Measurements from ENCODE around the gene OAS3. TPM values are rescaled to one million over a fixed set of nuclear protein-coding genes. Genes with fewer than 3 reads are reported as not detected.
A peak's percentile ranks its signal among the peaks of the same experiment; 100 is the strongest.
"Not testable (repeated sequence)": the region's sequence is repeated elsewhere in the genome, so short reads cannot be mapped to it uniquely, and the experiment has no call there.

The OAS3 gene
- total RNA-seq, 2 experiments from 2014 or later, result 37.4 to 39.8 TPM

- Mint-ChIP-seq H3K27ac (peak within 1 kb of the TSS; percentile 99), H3K36me3 (peaks cover 50% of the 10 kb centered on the region), H3K4me3 (peak within 1 kb of the TSS; percentile 83), H3K9me3 (peaks cover 16% of the 10 kb centered on the region), H3K4me1 (peaks cover 34% of the 10 kb centered on the region), H3K27me3 (no peaks in the 10 kb centered on the region)
- peak; percentile 86 for DNase-seq
Observed at GRCh38 chr12:112978163-112979040, 40.1 kb downstream of the OAS3 start, which contains the start of gene OAS2. Gene OAS2 (plus strand): TSS chr12:112978519. CDS start chr12:112978609, 90 bp downstream.

GRCh38 chr12:112979041-112979680 lies 40.9 kb downstream of the OAS3 start:
- Mint-ChIP-seq H3K4me1 (peaks cover 39% of the 10 kb centered on the region), H3K36me3 (peaks cover 58% of the 10 kb centered on the region), H3K9me3 (peaks cover 23% of the 10 kb centered on the region), H3K4me3 (peak overlapping the region; percentile 83), H3K27ac (peak overlapping the region; percentile 99), H3K27me3 (no peaks in the 10 kb centered on the region)
- DNase-seq, result peak; percentile 48

GRCh38 chr12:112980491-112981158 lies 42.4 kb downstream of the OAS3 start:
- Mint-ChIP-seq H3K9me3 (peaks cover 36% of the 10 kb centered on the region), H3K27ac (peak overlapping the region; percentile 99), H3K27me3 (no peaks in the 10 kb centered on the region), H3K4me3 (peak overlapping the region; percentile 83), H3K36me3 (peaks cover 72% of the 10 kb centered on the region), H3K4me1 (peaks cover 50% of the 10 kb centered on the region)
- no peak for DNase-seq

GRCh38 chr12:112985642-112986290 lies 47.5 kb downstream of the OAS3 start:
- H3K27me3 Mint-ChIP-seq, result no peaks in the 10 kb centered on the region
- no peak overlapping the region for H3K27ac Mint-ChIP-seq
- H3K9me3 Mint-ChIP-seq, result peaks cover 48% of the 10 kb centered on the region
- H3K36me3 Mint-ChIP-seq, result peaks cover 91% of the 10 kb centered on the region
- no peak overlapping the region for H3K4me3 Mint-ChIP-seq
- H3K4me1 Mint-ChIP-seq, result peaks cover 65% of the 10 kb centered on the region
- no peak for DNase-seq

- peaks cover 46% of the 10 kb centered on the region for H3K9me3 Mint-ChIP-seq
- DNase-seq, result no peak
- peaks cover 60% of the 10 kb centered on the region for H3K4me1 Mint-ChIP-seq
- H3K27me3 Mint-ChIP-seq, result no peaks in the 10 kb centered on the region
- H3K4me3 Mint-ChIP-seq, result no peak overlapping the region
- peaks cover 91% of the 10 kb centered on the region for H3K36me3 Mint-ChIP-seq
- no peak overlapping the region for H3K27ac Mint-ChIP-seq
Observed at GRCh38 chr12:112986291-112986800, 48.1 kb downstream of the OAS3 start.

DNA sequence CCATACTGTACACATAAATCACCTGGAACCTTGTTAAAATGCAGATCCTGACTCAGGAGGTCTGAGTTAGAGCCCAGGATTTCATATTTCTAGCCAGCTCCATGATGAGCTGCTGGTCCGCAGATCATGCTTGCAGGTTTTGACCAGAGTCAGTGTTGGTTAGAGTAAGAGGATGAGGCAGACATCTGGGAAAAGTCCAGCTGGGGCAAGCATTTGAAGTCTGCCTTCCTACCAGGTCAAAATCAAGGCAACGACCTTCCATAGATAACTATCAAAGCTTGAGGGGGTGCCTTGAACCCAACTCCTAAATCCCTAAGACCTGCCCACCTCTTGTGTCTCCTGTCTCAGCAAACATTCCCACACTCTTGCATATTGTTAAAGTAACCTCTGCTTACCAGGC lies 49.3 kb downstream of the OAS3 start:
- Mint-ChIP-seq H3K36me3 (peaks cover 91% of the 10 kb centered on the region), H3K4me1 (peaks cover 49% of the 10 kb centered on the region), H3K27ac (peak overlapping the region; percentile 83), H3K9me3 (peaks cover 34% of the 10 kb centered on the region), H3K4me3 (no peak overlapping the region), H3K27me3 (no peaks in the 10 kb centered on the region)
- DNase-seq, result no peak

DNA sequence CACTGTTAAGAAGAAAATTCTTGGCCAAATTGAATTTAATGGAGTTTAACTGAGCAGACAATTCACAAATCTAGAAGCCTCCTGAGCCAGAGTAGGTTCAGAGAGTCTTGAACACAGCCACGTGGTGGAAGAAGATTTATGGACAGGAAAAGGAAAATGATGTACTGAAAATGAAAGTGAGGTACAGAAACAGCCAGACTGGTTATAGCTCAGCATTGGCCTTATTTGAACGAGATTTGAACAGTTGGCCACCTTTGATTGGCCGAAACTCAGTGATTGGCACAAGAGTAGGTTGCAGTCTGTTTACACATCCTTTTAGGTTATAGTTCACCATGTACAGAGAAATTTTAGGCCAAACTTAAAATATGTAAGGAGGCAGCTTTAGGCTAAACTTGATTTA lies 50.0 kb downstream of the OAS3 start:
- H3K27ac Mint-ChIP-seq, result peak overlapping the region; percentile 83
- peaks cover 88% of the 10 kb centered on the region for H3K36me3 Mint-ChIP-seq
- H3K9me3 Mint-ChIP-seq, result peaks cover 35% of the 10 kb centered on the region
- no peaks in the 10 kb centered on the region for H3K27me3 Mint-ChIP-seq
- H3K4me3 Mint-ChIP-seq, result no peak overlapping the region
- peaks cover 50% of the 10 kb centered on the region for H3K4me1 Mint-ChIP-seq
- DNase-seq, result peak; percentile 11

- DNase-seq, result not testable (repeated sequence)
Observed at GRCh38 chr12:112988823-112989385, 50.6 kb downstream of the OAS3 start.

DNA sequence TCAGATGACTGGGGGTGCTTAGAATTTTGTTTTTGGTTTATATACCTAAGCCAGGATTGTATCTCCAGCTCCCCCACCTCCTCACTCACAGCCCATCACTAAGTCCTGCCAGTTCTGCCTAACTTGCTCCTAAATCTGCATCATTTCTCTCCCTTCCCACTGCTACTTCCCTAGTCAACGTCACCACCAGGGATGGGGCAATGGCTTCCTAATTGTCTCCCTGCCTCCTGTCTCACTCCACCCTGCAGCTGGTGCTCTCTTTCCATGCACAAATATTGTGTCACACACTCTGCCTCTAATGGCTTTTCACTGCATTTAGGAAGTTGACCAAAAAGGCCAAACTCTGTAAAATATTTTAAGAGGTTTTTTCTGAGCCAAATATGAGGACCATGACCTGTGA lies 51.5 kb downstream of the OAS3 start:
- Mint-ChIP-seq H3K27me3 (no peaks in the 10 kb centered on the region), H3K9me3 (peaks cover 21% of the 10 kb centered on the region), H3K4me3 (no peak overlapping the region), H3K36me3 (peaks cover 82% of the 10 kb centered on the region), H3K4me1 (peaks cover 38% of the 10 kb centered on the region), H3K27ac (no peak overlapping the region)
- no peak for DNase-seq

More at GRCh38 chr12:112988823-112989385, 50.6 kb downstream of the OAS3 start:
- H3K4me3 Mint-ChIP-seq, H3K27me3 Mint-ChIP-seq: not testable (repeated sequence)
- H3K9me3 Mint-ChIP-seq, result peaks cover 29% of the 10 kb centered on the region
- peak overlapping the region; percentile 83 for H3K27ac Mint-ChIP-seq
- peaks cover 88% of the 10 kb centered on the region for H3K36me3 Mint-ChIP-seq
- peaks cover 45% of the 10 kb centered on the region for H3K4me1 Mint-ChIP-seq

DNA sequence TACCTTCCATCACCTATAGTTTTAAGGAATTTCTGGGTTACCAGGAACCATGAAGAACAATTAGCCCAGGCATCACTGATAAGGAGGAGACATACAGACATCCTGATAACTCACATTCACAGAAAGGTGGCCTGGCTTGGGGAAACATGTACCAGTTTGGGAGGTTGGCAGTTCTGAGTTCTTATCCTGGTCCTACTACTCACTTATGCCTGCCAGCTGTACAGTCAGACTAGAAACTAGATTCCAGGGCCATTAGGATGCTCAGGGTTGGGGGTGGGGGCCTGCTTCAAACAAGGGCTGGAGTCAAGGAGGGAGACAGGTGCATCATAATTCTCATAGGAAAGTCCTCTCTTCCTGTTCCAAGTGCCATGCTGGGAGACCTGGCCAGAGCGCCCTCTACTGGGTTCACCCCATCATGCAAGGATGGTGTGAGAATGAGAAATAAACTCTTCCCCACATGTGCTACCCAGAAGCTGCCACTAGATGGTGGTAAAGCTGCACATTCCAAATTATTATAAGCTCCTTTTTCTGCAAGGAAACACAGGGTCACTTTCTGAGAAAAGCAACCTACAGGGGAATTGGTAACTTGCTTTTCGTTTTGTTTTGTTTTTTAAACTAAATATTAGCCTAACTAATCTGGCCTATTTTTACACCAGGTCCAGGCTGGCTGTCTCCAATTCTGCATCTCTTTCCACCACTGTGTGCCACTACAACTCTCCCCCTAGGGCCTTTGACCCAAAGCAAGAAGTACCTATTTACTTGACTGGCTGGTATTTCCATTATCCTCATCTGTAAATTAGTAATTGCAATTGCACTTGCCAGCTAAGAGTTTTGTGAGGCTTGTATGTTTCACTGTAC lies 54.5 kb downstream of the OAS3 start:
- H3K4me3 Mint-ChIP-seq, result no peak overlapping the region
- no peak overlapping the region for H3K27ac Mint-ChIP-seq
- peaks cover 14% of the 10 kb centered on the region for H3K9me3 Mint-ChIP-seq
- H3K36me3 Mint-ChIP-seq, result peaks cover 80% of the 10 kb centered on the region
- peaks cover 20% of the 10 kb centered on the region for H3K4me1 Mint-ChIP-seq
- DNase-seq, result peak; percentile 52
- no peaks in the 10 kb centered on the region for H3K27me3 Mint-ChIP-seq

DNA sequence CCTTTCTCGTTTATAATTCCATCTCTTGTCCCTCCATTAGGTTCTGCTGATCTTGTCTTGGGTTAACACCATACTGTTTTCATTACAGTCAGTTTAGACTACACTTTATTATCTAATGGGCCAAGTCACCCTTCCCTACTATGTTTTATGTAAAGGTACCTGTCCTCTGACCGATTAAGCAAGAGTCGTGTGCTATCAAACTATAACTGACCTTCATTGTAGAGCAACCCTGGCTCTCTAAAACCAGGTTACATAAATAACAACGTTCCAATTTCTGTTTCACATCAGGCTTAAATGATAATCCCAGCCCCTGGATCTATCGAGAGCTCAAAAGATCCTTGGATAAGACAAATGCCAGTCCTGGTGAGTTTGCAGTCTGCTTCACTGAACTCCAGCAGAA lies 56.7 kb downstream of the OAS3 start:
- Mint-ChIP-seq H3K4me1 (peaks cover 5% of the 10 kb centered on the region), H3K27me3 (no peaks in the 10 kb centered on the region), H3K27ac (no peak overlapping the region), H3K4me3 (no peak overlapping the region), H3K36me3 (peaks cover 75% of the 10 kb centered on the region), H3K9me3 (peaks cover 2% of the 10 kb centered on the region)
- DNase-seq, result no peak

- no peaks in the 10 kb centered on the region for H3K27me3 Mint-ChIP-seq
- H3K36me3 Mint-ChIP-seq, result peaks cover 70% of the 10 kb centered on the region
- DNase-seq, result no peak
- H3K4me3 Mint-ChIP-seq, result no peak overlapping the region
- H3K4me1 Mint-ChIP-seq, result peaks cover 5% of the 10 kb centered on the region
- peaks cover 1% of the 10 kb centered on the region for H3K9me3 Mint-ChIP-seq
- H3K27ac Mint-ChIP-seq, result no peak overlapping the region
Observed at GRCh38 chr12:112996501-112996900, 58.2 kb downstream of the OAS3 start.

GRCh38 chr12:112997506-112997905 lies 59.2 kb downstream of the OAS3 start:
- Mint-ChIP-seq H3K36me3 (peaks cover 60% of the 10 kb centered on the region), H3K4me1 (peaks cover 4% of the 10 kb centered on the region), H3K4me3 (no peak overlapping the region), H3K27me3 (no peaks in the 10 kb centered on the region), H3K9me3 (peaks cover 1% of the 10 kb centered on the region), H3K27ac (no peak overlapping the region)
- no peak for DNase-seq

Measured in activated naive CD8-positive, alpha-beta T cell treated with anti-CD3 and anti-CD28 coated beads for 36 hours (primary cell).